NCI-H2107 treated with DMSO at 0.1 percent for 48 hours (cell line): Measurements from ENCODE around the gene C3.
"Not testable (repeated sequence)": the region's sequence is repeated elsewhere in the genome, so short reads cannot be mapped to it uniquely, and the experiment has no call there.

Experiments
- DNase-seq: peaks from one replicate; lab custom pipeline; 2025; ENCODE audit not compliant: unreplicated experiment; lab: John Stamatoyannopoulos, UW

Gene C3

GRCh38 chr19:6720369-6721137, at the start of gene C3:
Gene C3, minus strand, starts transcription at chr19:6720650. Its CDS starts 61 bp downstream, at chr19:6720589.
- no peak for DNase-seq

- DNase-seq = no peak
Measured at GRCh38 chr19:6769006-6769619, 48.7 kb upstream of the C3 start.

GRCh38 chr19:6768236-6768785, 47.9 kb upstream of the C3 start:
- DNase-seq = no peak

DNA sequence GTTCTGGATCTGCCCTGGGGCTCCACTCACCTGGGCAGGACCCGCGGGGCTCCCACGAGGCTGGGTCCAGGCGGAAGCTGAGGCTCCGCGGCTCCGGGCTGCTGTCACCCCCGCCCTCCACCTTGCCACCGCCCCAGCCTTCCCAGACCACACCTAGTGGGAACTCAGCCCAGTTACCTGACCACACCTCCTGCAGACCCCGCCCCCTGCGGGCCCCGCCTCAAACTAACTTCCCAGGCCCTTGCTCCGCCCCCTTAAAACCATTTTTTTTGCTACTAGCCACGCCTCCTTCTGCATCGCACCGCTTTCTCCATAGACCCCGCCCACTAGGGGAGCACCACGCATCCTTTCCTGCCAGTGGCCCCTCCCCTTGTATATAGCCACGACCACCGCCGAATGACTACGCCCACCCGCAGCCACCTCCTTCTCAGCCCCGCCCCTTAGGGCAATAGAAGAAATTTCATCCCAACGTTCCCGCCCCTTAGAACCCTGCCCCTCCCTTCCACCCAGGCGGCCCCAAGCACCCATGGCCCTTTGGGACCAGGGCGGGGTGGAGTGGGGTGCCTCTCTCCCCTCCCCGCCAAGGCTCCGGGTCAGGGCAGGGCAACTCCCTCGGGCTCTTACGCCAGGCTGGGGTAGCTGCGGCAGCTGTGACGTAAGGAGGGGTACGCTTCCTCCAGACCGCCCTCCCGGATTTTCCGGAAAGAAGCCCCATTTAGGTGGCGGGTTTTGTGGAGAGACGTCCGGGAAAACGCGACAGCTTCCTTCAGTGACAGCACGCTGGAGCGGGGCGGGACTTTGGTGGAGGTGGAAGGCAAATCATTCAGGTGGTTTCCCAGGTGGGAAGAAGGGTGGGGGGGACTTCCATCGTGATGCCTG, 47.1 kb upstream of the C3 start, which contains the start of gene SH2D3A:
Gene SH2D3A, minus strand, starts transcription at position 79 of the 879 bp plus-strand sequence. CDS start 3,687 bp downstream, outside the sequence.
- no peak for DNase-seq

GRCh38 chr19:6767081-6767356, 46.6 kb upstream of the C3 start:
- no peak for DNase-seq

DNA sequence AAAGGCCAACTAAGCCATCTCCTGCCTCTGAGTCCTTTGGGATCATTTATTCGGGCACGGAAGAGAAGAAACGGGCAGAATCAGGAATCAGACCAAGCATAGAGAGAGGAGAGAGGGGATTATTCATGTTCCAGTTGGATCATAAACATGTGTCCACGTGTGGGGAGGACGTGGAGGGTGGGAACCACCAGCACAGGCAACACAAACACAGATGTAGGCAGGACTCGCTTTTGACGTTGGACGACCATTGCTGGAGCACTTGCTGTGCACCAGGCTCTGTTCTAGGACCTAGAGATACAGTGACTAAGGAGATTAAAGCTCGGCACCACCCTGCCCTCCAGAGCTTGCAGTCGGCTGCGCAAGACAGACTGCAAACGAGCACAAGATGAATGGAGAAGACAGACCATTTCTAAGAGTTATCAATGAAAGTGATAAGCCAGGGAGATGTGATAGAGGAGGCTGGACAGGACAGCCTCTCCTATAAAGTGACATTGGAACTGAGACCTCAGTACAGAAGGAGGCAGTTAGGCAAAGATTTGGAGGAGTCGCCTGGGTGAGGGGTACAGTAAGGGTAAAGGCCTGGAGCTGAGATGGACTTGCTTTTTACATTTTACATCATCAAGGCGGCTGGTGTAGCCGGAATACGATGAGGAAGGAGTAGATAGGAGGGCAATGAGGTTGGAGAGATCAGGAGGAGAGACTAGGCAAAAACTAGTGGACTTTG, 46.1 kb upstream of the C3 start:
- no peak for DNase-seq

GRCh38 chr19:6765738-6766356, 45.4 kb upstream of the C3 start:
- no peak for DNase-seq

DNA sequence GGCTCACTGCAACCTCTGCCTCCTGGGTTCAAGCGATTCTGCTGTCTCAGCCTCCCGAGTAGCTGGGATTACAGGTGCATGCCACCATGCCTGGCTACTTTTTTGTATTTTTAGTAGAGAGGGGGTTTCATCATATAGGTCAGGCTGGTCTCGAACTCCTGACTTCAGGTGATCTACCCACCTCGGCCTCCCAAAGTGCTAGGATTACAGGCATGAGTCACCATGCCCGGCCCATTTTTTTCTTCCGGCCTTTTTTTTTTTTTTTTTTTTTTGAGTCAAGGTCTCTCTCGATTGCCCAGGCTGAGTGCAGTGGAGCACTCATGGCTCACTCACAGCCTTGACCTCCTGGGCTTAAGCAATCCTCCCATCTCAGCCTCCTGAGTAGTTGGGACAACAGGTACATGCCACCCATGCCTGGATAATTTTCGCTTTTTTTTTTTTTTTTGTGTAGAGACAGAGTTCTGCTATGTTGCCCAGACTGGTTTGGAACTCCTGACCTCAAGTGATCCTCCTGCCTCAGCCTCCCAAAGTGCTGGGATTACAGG, 41.9 kb upstream of the C3 start:
- not testable (repeated sequence) for DNase-seq

- no peak for DNase-seq
Measured at GRCh38 chr19:6761053-6761676, 40.7 kb upstream of the C3 start.

GRCh38 chr19:6760606-6761005, 40.2 kb upstream of the C3 start:
- DNase-seq = no peak

- DNase-seq = no peak
Measured at GRCh38 chr19:6754653-6755463, 34.4 kb upstream of the C3 start.

GRCh38 chr19:6754136-6754535, 33.7 kb upstream of the C3 start:
- no peak for DNase-seq

DNA sequence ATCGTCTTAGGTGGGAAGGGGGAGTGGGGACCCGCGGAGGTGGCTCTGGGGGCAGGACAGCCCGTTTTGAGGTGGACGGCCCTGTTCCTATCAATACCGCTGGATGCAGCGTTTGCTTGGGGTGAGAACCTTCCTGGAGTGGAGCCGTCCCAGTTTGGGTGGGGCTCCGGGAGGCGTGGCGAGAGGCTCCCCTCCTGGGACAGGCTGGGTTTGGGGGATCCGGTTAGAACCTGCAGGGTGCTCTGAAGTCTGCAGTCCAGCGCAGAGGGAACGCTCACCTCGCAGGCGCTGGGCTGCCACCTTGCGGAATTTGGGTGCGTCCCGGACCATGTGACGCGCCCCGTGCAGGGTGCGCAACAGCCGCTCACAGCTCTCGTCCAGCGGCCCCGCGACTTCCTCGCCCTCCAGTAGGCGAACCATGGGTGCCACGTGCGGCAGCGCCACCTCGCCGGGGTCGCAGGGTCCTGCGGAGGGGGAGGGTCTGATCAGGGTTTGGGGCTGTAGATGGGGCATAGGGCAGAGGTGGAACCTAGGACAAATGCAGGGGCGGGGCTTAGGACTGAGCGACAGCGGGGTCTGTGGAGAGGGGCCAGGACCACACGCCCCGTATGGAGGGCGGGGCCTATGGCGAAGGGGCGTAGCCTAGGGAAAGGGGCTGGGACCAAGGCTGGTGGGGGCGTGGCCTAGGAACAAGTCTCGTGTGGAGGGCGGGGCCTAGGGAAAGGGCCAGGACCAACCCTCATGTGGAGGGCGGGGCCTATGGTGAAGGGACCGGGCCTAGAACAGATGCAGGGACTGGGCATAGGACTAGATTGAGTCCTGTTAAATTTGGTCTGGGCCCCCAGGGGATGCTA, 33.0 kb upstream of the C3 start:
- no peak for DNase-seq

- DNase-seq = no peak
Measured at GRCh38 chr19:6752256-6753177, 32.1 kb upstream of the C3 start.

DNA sequence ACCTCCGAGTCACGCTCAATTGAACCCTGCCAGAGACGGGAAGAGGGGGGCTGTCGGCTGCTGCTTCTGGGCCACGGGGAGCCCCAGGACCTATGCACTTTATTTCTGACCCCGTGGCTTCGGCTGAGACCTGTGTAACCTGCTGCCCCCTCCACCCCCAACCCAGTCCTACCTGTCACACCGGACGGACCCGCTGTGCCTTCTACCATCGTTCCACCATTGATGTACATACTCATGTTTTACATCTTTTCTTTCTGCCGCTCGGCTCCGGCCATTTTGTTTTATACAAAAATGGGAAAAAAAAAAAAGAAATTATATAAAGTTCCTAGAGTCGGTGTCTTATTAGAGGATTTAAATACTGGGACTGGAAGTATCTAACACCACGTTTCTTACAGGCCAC, 30.7 kb upstream of the C3 start:
- no peak for DNase-seq

DNA sequence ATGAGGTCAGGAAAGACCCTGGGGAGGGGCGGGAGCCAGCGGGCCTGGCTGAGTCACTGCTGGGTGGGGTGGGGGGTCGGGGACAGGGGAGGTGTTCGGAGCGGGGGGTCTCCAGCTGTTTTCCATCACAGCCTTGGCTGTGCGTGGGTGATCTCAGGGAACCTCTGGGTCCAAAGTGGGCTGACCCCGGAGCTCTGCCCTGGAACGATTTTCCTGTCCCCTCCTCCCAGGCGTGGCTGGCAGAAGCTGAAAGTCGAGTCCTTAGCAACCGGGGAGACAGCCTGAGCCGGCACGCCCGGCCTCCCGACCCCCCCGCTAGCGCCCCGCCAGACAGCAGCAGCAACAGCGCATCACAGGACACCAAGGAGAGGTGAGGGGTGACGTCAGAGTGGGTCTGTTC, 29.6 kb upstream of the C3 start:
- no peak for DNase-seq

GRCh38 chr19:6748543-6748942, 28.1 kb upstream of the C3 start:
- not testable (repeated sequence) for DNase-seq
